Neural progenitor cell (in vitro differentiated cells): ENCODE results near the gene UMAD1.

Source experiments
- EZH2 ChIP-seq: fragments of 200-600 bp; sonication (generic); IDR thresholded peaks from 2 replicates; pipeline ENCODE4 v1.6.1; 2017; ENCODE audit warnings: antibody characterized with exemption, mild to moderate bottlenecking, moderate library complexity
- EZH2phosphoT487 ChIP-seq: fragments of 200-600 bp; sonication (generic); IDR thresholded peaks from 2 replicates; pipeline ENCODE4 v1.6.1; 2017; ENCODE audit warnings: antibody characterized with exemption
- TF ChIP-seq, protein P1 (sequence below): fragments of 200-600 bp; sonication (generic); IDR thresholded peaks from 2 replicates; pipeline ENCODE4 v1.5.1; 2017; ENCODE audit warnings: antibody characterized with exemption, mild to moderate bottlenecking

DNA sequence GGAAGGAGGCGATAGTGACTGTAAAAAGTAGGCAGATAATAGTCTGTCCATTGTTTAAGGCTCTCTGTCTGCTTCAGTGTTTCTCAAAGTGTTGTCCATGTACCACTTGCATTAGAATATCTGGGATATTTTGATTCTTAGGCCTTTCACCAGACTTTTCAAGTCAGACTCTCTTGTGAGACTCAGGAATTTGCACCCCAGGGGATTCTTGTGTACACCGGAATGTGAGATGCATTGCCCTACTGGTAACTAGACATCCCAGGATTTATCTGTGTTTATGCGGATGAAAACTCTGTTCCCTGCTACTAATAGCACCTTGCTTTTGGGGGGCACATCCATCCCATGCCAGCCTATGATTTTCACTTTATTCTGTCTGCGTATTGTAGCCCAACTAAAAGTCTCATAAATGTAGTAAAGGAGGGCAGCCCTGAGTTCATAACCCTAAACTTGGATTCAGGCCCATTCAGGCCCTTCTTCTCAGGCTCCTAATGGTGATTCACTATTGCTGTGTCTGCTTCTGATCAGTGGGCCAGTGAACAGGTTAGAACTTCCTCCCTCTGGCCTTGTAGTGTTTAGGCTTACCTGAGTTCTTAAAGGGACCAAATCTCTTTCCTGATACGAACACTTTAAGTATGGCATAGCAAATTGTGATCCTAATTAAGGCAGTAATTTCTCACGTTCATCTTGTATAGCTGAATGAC, 149.6 kb downstream of the UMAD1 start:
- TF ChIP-seq, protein P1, sequence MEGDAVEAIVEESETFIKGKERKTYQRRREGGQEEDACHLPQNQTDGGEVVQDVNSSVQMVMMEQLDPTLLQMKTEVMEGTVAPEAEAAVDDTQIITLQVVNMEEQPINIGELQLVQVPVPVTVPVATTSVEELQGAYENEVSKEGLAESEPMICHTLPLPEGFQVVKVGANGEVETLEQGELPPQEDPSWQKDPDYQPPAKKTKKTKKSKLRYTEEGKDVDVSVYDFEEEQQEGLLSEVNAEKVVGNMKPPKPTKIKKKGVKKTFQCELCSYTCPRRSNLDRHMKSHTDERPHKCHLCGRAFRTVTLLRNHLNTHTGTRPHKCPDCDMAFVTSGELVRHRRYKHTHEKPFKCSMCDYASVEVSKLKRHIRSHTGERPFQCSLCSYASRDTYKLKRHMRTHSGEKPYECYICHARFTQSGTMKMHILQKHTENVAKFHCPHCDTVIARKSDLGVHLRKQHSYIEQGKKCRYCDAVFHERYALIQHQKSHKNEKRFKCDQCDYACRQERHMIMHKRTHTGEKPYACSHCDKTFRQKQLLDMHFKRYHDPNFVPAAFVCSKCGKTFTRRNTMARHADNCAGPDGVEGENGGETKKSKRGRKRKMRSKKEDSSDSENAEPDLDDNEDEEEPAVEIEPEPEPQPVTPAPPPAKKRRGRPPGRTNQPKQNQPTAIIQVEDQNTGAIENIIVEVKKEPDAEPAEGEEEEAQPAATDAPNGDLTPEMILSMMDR = no peak
- no peak for TF ChIP-seq EZH2
- no peak for TF ChIP-seq EZH2phosphoT487
